ENCODE data around the gene PANX1. TPM values are rescaled to one million over a fixed set of nuclear protein-coding genes. Genes with fewer than 3 reads are reported as not detected.

PANX1 gene
- total and polyA plus RNA-seq, 5 donors from 2014 or later: 5.4 to 12.4 (median 8.8) TPM

Other genes with a start within 250 kb of the PANX1 start
- not detected for gene HEPHL1, start 107.5 kb upstream of the PANX1 start, total RNA-seq
- not detected for gene HEPHL1, start 107.5 kb upstream of the PANX1 start, polyA plus RNA-seq
- gene IZUMO1R, start 175.7 kb downstream of the PANX1 start, total RNA-seq: not detected
- not detected for gene IZUMO1R, start 175.7 kb downstream of the PANX1 start, polyA plus RNA-seq

All from CD4-positive, CD25-positive, alpha-beta regulatory T cell (primary cell).